H1 (cell line): ENCODE data around the gene JMJD7. TPM values are rescaled to one million over a fixed set of nuclear protein-coding genes. Genes with fewer than 3 reads are reported as not detected.
A peak's percentile ranks its signal among the peaks of the same experiment; 100 is the strongest.

Source experiments
- CTCF ChIA-PET: fragments of 300-600 bp; sonication (Branson Sonifier 250); formaldehyde crosslinking; loops from one replicate; lab custom pipeline; 2021; ENCODE audit not compliant: partially characterized antibody; lab: Charles Lee
- POLR2A ChIA-PET: fragments of 300-600 bp; sonication (Branson Sonifier 250); formaldehyde crosslinking; loops from one replicate; lab custom pipeline; 2021; ENCODE audit warnings: inconsistent platforms; ENCODE audit not compliant: partially characterized antibody; lab: Charles Lee
- DNase-seq, 2 experiments: peaks; one replicate each; pipeline versions ENCODE4 v3.0.0 to v3.0.0-alpha.2; 2010 to 2022; ENCODE audit warnings: low spot score in 2 of 2, low read depth in 1 of 2, mixed read lengths in 1 of 2
- FAIRE-seq: peaks from 2 replicates; lab custom pipeline; 2011; peaks lifted over from hg19 to GRCh38; lab: Jason Lieb, UNC
- H2AFZ ChIP-seq: 2 replicates; pipeline ENCODE4 v1.8.1; 2012; ENCODE audit warnings: low read length, inconsistent platforms
- H2AK5ac ChIP-seq: 2 replicates; pipeline ENCODE4 v1.6.1; 2013; ENCODE audit warnings: low read depth, low read length
- H2BK120ac ChIP-seq: replicated peaks from 2 replicates; pipeline ENCODE3; 2013; ENCODE audit warnings: low read depth, low read length, inconsistent platforms
- H2BK12ac ChIP-seq: 2 replicates; pipeline ENCODE4 v1.6.1; 2013; ENCODE audit warnings: low read depth, low read length
- H2BK15ac ChIP-seq: 2 replicates; pipeline ENCODE4 v1.6.1; 2013; ENCODE audit warnings: low read length
- H2BK20ac ChIP-seq: 2 replicates; pipeline ENCODE4 v1.6.1; 2013; ENCODE audit warnings: low read length
- H2BK5ac ChIP-seq: 2 replicates; pipeline ENCODE4 v1.6.1; 2013; ENCODE audit warnings: low read depth, low read length
- H3K14ac ChIP-seq: 2 replicates; pipeline ENCODE4 v1.6.1; 2013; ENCODE audit warnings: inconsistent platforms; ENCODE audit not compliant: insufficient read length
- H3K18ac ChIP-seq: 2 replicates; pipeline ENCODE4 v1.6.1; 2013; ENCODE audit warnings: low read length; ENCODE audit errors: extremely low read depth
- H3K23ac ChIP-seq: 2 replicates; pipeline ENCODE4 v1.6.1; 2013; ENCODE audit warnings: inconsistent platforms; ENCODE audit not compliant: insufficient read length
- H3K23me2 ChIP-seq: 2 replicates; pipeline ENCODE4 v1.6.1; 2013; ENCODE audit warnings: low read depth, low read length
- H3K27ac ChIP-seq: 2 replicates; pipeline ENCODE4 v1.6.1; 2011; ENCODE audit warnings: low read depth, low read length, inconsistent platforms
- H3K27me3 ChIP-seq, 4 experiments: replicated peaks in 1 of 4; 1 replicate in 1 of 4; 2 replicates in 3 of 4; pipeline versions ENCODE4 v1.6.1 to v1.8.1; 2011 to 2013; ENCODE audit warnings: low read length in 3 of 4, mild to moderate bottlenecking in 3 of 4, inconsistent platforms in 2 of 4, mixed read lengths in 2 of 4, moderate library complexity in 1 of 4; ENCODE audit not compliant: control insufficient read depth in 3 of 4, insufficient read depth in 3 of 4; ENCODE audit errors: extremely low read depth in 1 of 4
- H3K36me3 ChIP-seq, 4 experiments: 2 replicates each; pipeline versions ENCODE4 v1.6.1 to v1.8.1; 2011 to 2013; ENCODE audit warnings: mild to moderate bottlenecking in 4 of 4, low read length in 3 of 4, moderate library complexity in 2 of 4, control low read depth in 1 of 4, inconsistent platforms in 1 of 4; ENCODE audit not compliant: insufficient read depth in 4 of 4, control insufficient read depth in 2 of 4
- H3K4ac ChIP-seq: replicated peaks from 2 replicates; pipeline ENCODE3; 2013; ENCODE audit warnings: low read length, low read depth, mixed read lengths, inconsistent platforms; ENCODE audit not compliant: insufficient read length
- H3K4me1 ChIP-seq, 4 experiments: replicated peaks in 1 of 4; 1 replicate in 1 of 4; 2 replicates in 3 of 4; pipeline versions ENCODE4 v1.6.1 to v1.8.1; 2011 to 2013; ENCODE audit warnings: low read length in 3 of 4, inconsistent platforms in 2 of 4, mixed read lengths in 1 of 4; ENCODE audit not compliant: insufficient read depth in 4 of 4, control insufficient read depth in 3 of 4
- H3K4me2 ChIP-seq, 2 experiments: 2 replicates each; pipeline versions ENCODE4 v1.6.1 to v1.8.1; 2011 to 2013; ENCODE audit warnings: low read depth in 2 of 2, low read length in 2 of 2, control low read depth in 1 of 2, inconsistent platforms in 1 of 2, mild to moderate bottlenecking in 1 of 2; ENCODE audit not compliant: insufficient read depth in 1 of 2
- H3K4me3 ChIP-seq, 4 experiments: fragments of 200-600, 300-600 bp in 1 of 4; sonication (generic), shearing (Covaris generic), sonication (Bioruptor Twin) in 1 of 4; 2 replicates each; pipeline versions ENCODE4 v1.5.1 to v1.8.1; 2011 to 2016; ENCODE audit warnings: low read length in 4 of 4, low read depth in 3 of 4, control low read depth in 2 of 4, inconsistent platforms in 2 of 4, mild to moderate bottlenecking in 2 of 4, mixed read lengths in 1 of 4, moderate library complexity in 1 of 4; ENCODE audit not compliant: insufficient read depth in 2 of 4; ENCODE audit errors: extremely low read depth in 1 of 4
- H3K56ac ChIP-seq: replicated peaks from 2 replicates; pipeline ENCODE3; 2013; ENCODE audit warnings: low read depth, mild to moderate bottlenecking, mixed read lengths, low read length, inconsistent platforms; ENCODE audit not compliant: insufficient read length
- H3K79me1 ChIP-seq: 2 replicates; pipeline ENCODE4 v1.6.1; 2013; ENCODE audit warnings: low read depth, low read length, control low read depth
- H3K79me2 ChIP-seq, 2 experiments: 2 replicates each; pipeline versions ENCODE4 v1.6.1 to v1.8.1; 2012 to 2013; ENCODE audit warnings: low read length in 2 of 2, mild to moderate bottlenecking in 2 of 2, inconsistent platforms in 1 of 2; ENCODE audit not compliant: insufficient read depth in 2 of 2, control insufficient read depth in 1 of 2
- H3K9ac ChIP-seq, 4 experiments: replicated peaks in 1 of 4; 1 replicate in 1 of 4; 2 replicates in 3 of 4; pipeline versions ENCODE4 v1.6.1 to v1.8.1; 2011 to 2013; ENCODE audit warnings: low read depth in 3 of 4, low read length in 3 of 4, control low read depth in 2 of 4, mild to moderate bottlenecking in 2 of 4, moderate library complexity in 2 of 4, inconsistent platforms in 1 of 4; ENCODE audit errors: extremely low read depth in 1 of 4
- H3K9me3 ChIP-seq, 2 experiments: 2 replicates each; pipeline versions ENCODE4 v1.6.1 to v1.8.1; 2012 to 2013; ENCODE audit warnings: mild to moderate bottlenecking in 2 of 2, moderate library complexity in 2 of 2, control low read depth in 1 of 2, inconsistent platforms in 1 of 2, low read depth in 1 of 2, low read length in 1 of 2, mixed read lengths in 1 of 2; ENCODE audit not compliant: insufficient read depth in 2 of 2
- H4K20me1 ChIP-seq, 2 experiments: replicated peaks in 1 of 2; 2 replicates each; pipeline versions ENCODE3 to v1.8.1; 2011 to 2013; ENCODE audit warnings: inconsistent platforms in 2 of 2, low read length in 2 of 2, mild to moderate bottlenecking in 1 of 2; ENCODE audit not compliant: insufficient read depth in 2 of 2, control insufficient read depth in 1 of 2
- H4K5ac ChIP-seq: 2 replicates; pipeline ENCODE4 v1.6.1; 2013; ENCODE audit warnings: low read length, low read depth, mixed read lengths, inconsistent platforms; ENCODE audit not compliant: insufficient read length
- H4K8ac ChIP-seq: 2 replicates; pipeline ENCODE4 v1.8.0; 2013; ENCODE audit warnings: mild to moderate bottlenecking, moderate library complexity, low read length, inconsistent platforms; ENCODE audit not compliant: insufficient read depth; ENCODE audit errors: extremely low read depth
- H4K91ac ChIP-seq: replicated peaks from 2 replicates; pipeline ENCODE3; 2013; ENCODE audit warnings: low read length, mixed read lengths, inconsistent platforms; ENCODE audit not compliant: insufficient read length
- SIN3A ChIP-seq, 2 experiments: IDR thresholded peaks in 1 of 2; conservative IDR thresholded peaks in 1 of 2; 2 replicates each; pipeline ENCODE4 v1.6.1; 2011 to 2012; ENCODE audit warnings: low read length in 2 of 2, improper control_type of control experiment in 1 of 2, low read depth in 1 of 2, mild to moderate bottlenecking in 1 of 2
- SRF ChIP-seq: IDR thresholded peaks from 2 replicates; pipeline ENCODE4 v1.6.1; 2011; ENCODE audit warnings: mild to moderate bottlenecking, low read depth, low read length, moderate library complexity
- WGBS, 2 experiments: shearing (Covaris generic) in 1 of 2; methylation state at CpG; one replicate each; pipeline versions ENCODE4 v1.1.6 to v1.1.7; 2013 to 2015; ENCODE audit warnings: low lambda C conversion rate in 2 of 2, mixed read lengths in 2 of 2, inconsistent platforms in 1 of 2, low coverage in 1 of 2, missing lambda C conversion rate in 1 of 2; ENCODE audit not compliant: insufficient replicate concordance in 2 of 2, insufficient coverage in 1 of 2, insufficient read length in 1 of 2; ENCODE audit errors: extremely low coverage in 1 of 2, missing lambda C conversion rate in 1 of 2; 5-methylcytosine and 5-hydroxymethylcytosine counted together
- polyA plus RNA-seq, 7 experiments: library from polyadenylated mRNA; depleted of rRNA in 3 of 7; stranded (reverse) in 5 of 7; unstranded in 2 of 7; fragments of >200 nt in 5 of 7; fragments of 200-250 nt in 2 of 7; gene quantifications; 1 replicate in 5 of 7; 2 replicates in 1 of 7; 4 replicates in 1 of 7; pipeline versions ENCODE4 v1.2.1 to v1.2.3, GENCODE V29; 2011 to 2013; ENCODE audit warnings: missing spikeins in 2 of 7, mixed read lengths in 2 of 7
- total RNA-seq: library from RNA; stranded (reverse); fragmentation: NEBNext Ultra II Directional; extraction: Animal tissue kit (Norgen Biotek cat#: 25700); gene quantifications from 2 replicates; pipeline ENCODE4 v1.2.1, GENCODE V29; 2021

JMJD7 gene
- total and polyA plus RNA-seq, 2 of the 8 experiments (the other 6 are each of a cell fraction or from before 2014, with no cell fraction given) = 15.0 to 20.0 TPM

DNA sequence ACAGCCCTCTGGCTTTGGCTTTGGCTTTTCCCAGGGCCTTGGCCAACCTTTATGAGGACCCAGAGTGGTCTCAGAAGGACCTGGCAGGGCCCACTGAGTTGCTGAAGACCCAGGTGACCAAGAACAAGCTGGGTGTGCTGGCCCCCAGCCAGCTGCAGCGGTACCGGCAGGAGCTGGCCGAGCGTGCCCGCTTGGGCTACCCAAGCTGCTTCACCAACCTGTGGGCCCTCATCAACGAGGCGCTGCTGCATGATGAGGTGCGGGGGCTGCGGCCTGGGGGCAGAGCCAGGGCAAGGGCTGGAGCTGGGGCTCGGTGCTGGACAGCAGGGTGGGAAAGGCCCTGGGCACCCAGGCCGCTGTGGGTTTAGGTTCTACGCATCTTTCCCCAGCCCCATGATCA lies 16.9 kb downstream of the JMJD7 start:
- Histone ChIP-seq H2BK12ac (no peak overlapping the region), H3K56ac (no peak overlapping the region), H3K4ac (no peak overlapping the region), H3K36me3 (peaks cover 0 to 7% (median 2%) of the 10 kb centered on the region in 4 experiments; a peak in 3 of 8 replicates), H3K4me3 (no peak overlapping the region), H3K23ac (no peak overlapping the region), H4K20me1 (peaks cover 0 to 1% of the 10 kb centered on the region in 2 experiments), H3K14ac (no peak overlapping the region), H3K23me2 (no peaks in the 10 kb centered on the region), H3K27ac (no peak overlapping the region), H3K9ac (no peak overlapping the region), H2BK15ac (no peak overlapping the region), H4K8ac (peak overlapping the region; percentile 18; the same call in 1 of the 2 replicates), H3K79me2 (no peaks in the 10 kb centered on the region), H3K4me2 (no peak overlapping the region), H3K27me3 (no peaks in the 10 kb centered on the region), H3K4me1 (no peaks in the 10 kb centered on the region), H2AFZ (no peak overlapping the region), H2AK5ac (no peak overlapping the region), H4K5ac (no peak overlapping the region), H2BK5ac (no peak overlapping the region), H3K9me3 (no peaks in the 10 kb centered on the region), H2BK120ac (no peak overlapping the region), H4K91ac (no peak overlapping the region), H3K18ac (no peak overlapping the region), H2BK20ac (no peak overlapping the region), H3K79me1 (no peaks in the 10 kb centered on the region)
- TF ChIP-seq SRF = no peak
- TF ChIP-seq SIN3A (conservative IDR thresholded peaks at IDR 0.05 in 1 of 2, IDR thresholded peaks at IDR 0.05 in 1 of 2; ENCODE audit: low read depth in 1 of 2, low read length in 2 of 2) = no peak
- CTCF ChIA-PET = interaction anchor here (0.8 to 6.7 kb wide), 10 partner anchors 9 to 71 kb away, joined by 3 to 30 read pairs (median 5); partner anchors contain the start of gene MAPKBP1
- WGBS, 2 experiments = 86% methylated on average over 12 of the region's 12 CpGs; no CpG with 5 or more reads in 1 of the 2 experiments
- POLR2A ChIA-PET = interaction anchor here (1.1 to 2.0 kb wide), 4 partner anchors 10 to 25 kb away, joined by 3 to 6 read pairs (median 4); no protein-coding TSS in a partner anchor
- no peak for FAIRE-seq
- DNase-seq = no peak
